ENCODE measurements around the gene HOXB5. TPM values are rescaled to one million over a fixed set of nuclear protein-coding genes. Genes with fewer than 3 reads are reported as not detected.

The HOXB5 gene
- total RNA-seq, 4 donors from 2014 or later, result 0.27 to 2.7 (median 1.4) TPM

DNA sequence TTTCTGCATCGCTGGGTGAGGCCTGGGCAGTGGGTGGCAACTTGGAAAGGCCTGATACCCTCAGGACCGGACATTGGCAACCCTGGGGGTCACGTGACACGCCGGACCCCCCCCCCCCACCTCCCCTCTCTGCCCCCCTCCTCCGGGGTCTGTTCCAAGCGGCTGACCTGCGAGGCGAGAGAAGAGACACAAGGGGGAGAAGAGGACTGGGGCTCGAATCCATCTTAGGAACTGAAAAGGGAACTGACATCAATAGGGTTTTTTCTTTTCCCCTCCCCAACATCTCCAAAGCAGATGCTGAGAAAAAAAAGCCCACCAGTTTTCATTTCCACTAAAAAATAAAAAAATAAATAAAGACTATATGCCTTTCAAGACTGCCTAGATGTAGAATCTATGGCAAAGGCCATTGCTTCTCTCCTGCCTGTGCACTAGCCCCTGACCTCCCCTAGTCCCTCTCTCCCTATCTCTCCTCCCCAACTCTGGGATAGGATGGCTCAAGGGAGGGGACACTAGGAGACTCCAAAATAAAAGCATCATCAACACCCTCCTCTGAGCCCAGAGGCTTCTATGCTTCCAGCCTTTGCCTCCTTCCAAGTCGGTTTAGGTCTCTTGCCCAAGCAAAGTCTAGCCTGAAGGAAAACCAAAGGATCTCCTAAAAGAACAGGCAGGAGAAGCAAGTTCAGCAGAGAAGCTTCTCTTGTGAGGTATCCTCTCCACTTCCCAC lies 41.0 kb downstream of the HOXB5 start:
- 22% methylated on average over 4 of the region's 11 CpGs; no CpG with 5 or more reads in 1 of the 2 donors for WGBS, 2 donors (ENCODE audit: low coverage in 1 of 2)
- peak overlapping the region in 1 of 2 donors; percentile 60 for H3K4me3 ChIP-seq
- peaks cover 0 to 25% of the 10 kb centered on the region in 2 donors for H3K36me3 ChIP-seq
- peaks cover 3 to 97% (median 29%) of the 10 kb centered on the region in 3 donors for H3K4me1 ChIP-seq
- TF ChIP-seq, protein P1, sequence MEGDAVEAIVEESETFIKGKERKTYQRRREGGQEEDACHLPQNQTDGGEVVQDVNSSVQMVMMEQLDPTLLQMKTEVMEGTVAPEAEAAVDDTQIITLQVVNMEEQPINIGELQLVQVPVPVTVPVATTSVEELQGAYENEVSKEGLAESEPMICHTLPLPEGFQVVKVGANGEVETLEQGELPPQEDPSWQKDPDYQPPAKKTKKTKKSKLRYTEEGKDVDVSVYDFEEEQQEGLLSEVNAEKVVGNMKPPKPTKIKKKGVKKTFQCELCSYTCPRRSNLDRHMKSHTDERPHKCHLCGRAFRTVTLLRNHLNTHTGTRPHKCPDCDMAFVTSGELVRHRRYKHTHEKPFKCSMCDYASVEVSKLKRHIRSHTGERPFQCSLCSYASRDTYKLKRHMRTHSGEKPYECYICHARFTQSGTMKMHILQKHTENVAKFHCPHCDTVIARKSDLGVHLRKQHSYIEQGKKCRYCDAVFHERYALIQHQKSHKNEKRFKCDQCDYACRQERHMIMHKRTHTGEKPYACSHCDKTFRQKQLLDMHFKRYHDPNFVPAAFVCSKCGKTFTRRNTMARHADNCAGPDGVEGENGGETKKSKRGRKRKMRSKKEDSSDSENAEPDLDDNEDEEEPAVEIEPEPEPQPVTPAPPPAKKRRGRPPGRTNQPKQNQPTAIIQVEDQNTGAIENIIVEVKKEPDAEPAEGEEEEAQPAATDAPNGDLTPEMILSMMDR (IDR thresholded peaks at IDR 0.05), result peak in 1 of 4 experiments; percentile 14
- TF ChIP-seq EP300 (IDR thresholded peaks at IDR 0.05), result no peak
- peak; percentile 72 for TF ChIP-seq POLR2AphosphoS5 (IDR thresholded peaks at IDR 0.05)
- TF ChIP-seq POLR2A (IDR thresholded peaks at IDR 0.05), result peak; percentile 54 to 61
- no peaks in the 10 kb centered on the region for H3K9me3 ChIP-seq
- peak; percentile 67 for ATAC-seq
- H3K27me3 ChIP-seq, result no peaks in the 10 kb centered on the region
- H3K27ac ChIP-seq, result peak overlapping the region; percentile 90 to 98 (median 96)

- H3K4me3 ChIP-seq, result peak overlapping the region; percentile 7 to 60
- TF ChIP-seq EP300 (IDR thresholded peaks at IDR 0.05), result no peak
- peak; percentile 2 for TF ChIP-seq POLR2AphosphoS5 (IDR thresholded peaks at IDR 0.05)
- no peaks in the 10 kb centered on the region for H3K27me3 ChIP-seq
- peak; percentile 4 for ATAC-seq
- 25% methylated on average over 12 of the region's 47 CpGs; no CpG with 5 or more reads in 1 of the 2 donors for WGBS, 2 donors (ENCODE audit: low coverage in 1 of 2)
- H3K36me3 ChIP-seq, result peaks cover 0 to 25% of the 10 kb centered on the region in 2 donors
- peaks cover 3 to 97% (median 26%) of the 10 kb centered on the region in 3 donors for H3K4me1 ChIP-seq
- no peaks in the 10 kb centered on the region for H3K9me3 ChIP-seq
- peak overlapping the region; percentile 90 to 98 (median 96) for H3K27ac ChIP-seq
These were observed 41.7 kb downstream of the HOXB5 start for GRCh38 chr17:48551596-48552465.

- no peak for ATAC-seq
- H3K4me3 ChIP-seq, result peak overlapping the region; percentile 7 to 60
- H3K27ac ChIP-seq, result peak overlapping the region; percentile 90 to 98 (median 96)
- TF ChIP-seq, protein P1 (IDR thresholded peaks at IDR 0.05), result no peak
- TF ChIP-seq POLR2AphosphoS5 (IDR thresholded peaks at IDR 0.05) (no peak), POLR2A (IDR thresholded peaks at IDR 0.05) (no peak), EP300 (IDR thresholded peaks at IDR 0.05) (no peak)
- WGBS, 2 donors (ENCODE audit: low coverage in 1 of 2), result 32 to 48% methylated on average over 12 to 13 of the region's 19 CpGs
- H3K27me3 ChIP-seq, result no peaks in the 10 kb centered on the region
- peaks cover 0 to 25% of the 10 kb centered on the region in 2 donors for H3K36me3 ChIP-seq
- H3K4me1 ChIP-seq, result peaks cover 3 to 97% (median 28%) of the 10 kb centered on the region in 3 donors
- H3K9me3 ChIP-seq, result no peaks in the 10 kb centered on the region
These were observed 42.4 kb downstream of the HOXB5 start for GRCh38 chr17:48551214-48551555.

- Histone ChIP-seq H3K9me3 (no peaks in the 10 kb centered on the region), H3K36me3 (peaks cover 0 to 25% of the 10 kb centered on the region in 2 donors), H3K27me3 (no peaks in the 10 kb centered on the region), H3K27ac (peak overlapping the region; percentile 90 to 98 (median 96)), H3K4me1 (peaks cover 4 to 97% (median 31%) of the 10 kb centered on the region in 3 donors), H3K4me3 (peak overlapping the region; percentile 7 to 60)
- ATAC-seq, result no peak
- TF ChIP-seq EP300 (IDR thresholded peaks at IDR 0.05), result no peak
- TF ChIP-seq, protein P1 (IDR thresholded peaks at IDR 0.05), result peak in 1 of 4 experiments; percentile 47
- WGBS, 2 donors (ENCODE audit: low coverage in 1 of 2), result no CpG with 5 or more reads among the region's 70 CpGs
These were observed 42.9 kb downstream of the HOXB5 start for GRCh38 chr17:48550502-48551213.

All from gastroesophageal sphincter (tissue), 4 donors.